Suprapubic skin (tissue), 4 donors: ENCODE measurements around the gene ATAD3B.

ENCODE experiments used
- CTCF ChIP-seq, 2 donors: fragments of 200-600 bp in 1 of 2; fragments of 450-650 bp in 1 of 2; sonication (generic) in 1 of 2; IDR thresholded peaks; one replicate each; pipeline ENCODE4 v1.5.1; 2016 to 2019; ENCODE audit warnings: antibody characterized with exemption in 2 of 2, mild to moderate bottlenecking in 1 of 2, moderate library complexity in 1 of 2
- EP300 ChIP-seq: sonication (generic); formaldehyde crosslinking; IDR thresholded peaks from one replicate; pipeline ENCODE4 v1.6.1; 2017; ENCODE audit warnings: antibody characterized with exemption
- POLR2A ChIP-seq, 2 donors: fragments of 450-650 bp; IDR thresholded peaks; one replicate each; pipeline ENCODE4 v1.6.1; 2017; ENCODE audit warnings: antibody characterized with exemption in 2 of 2, mild to moderate bottlenecking in 2 of 2, moderate library complexity in 2 of 2
- POLR2AphosphoS5 ChIP-seq, 3 donors: sonication (generic); formaldehyde crosslinking; IDR thresholded peaks; one replicate each; pipeline ENCODE4 v1.6.1; 2017; ENCODE audit warnings: antibody characterized with exemption in 3 of 3

- TF ChIP-seq CTCF (IDR thresholded peaks at IDR 0.05): no peak
- no peak for TF ChIP-seq EP300
- no peak for TF ChIP-seq POLR2A (IDR thresholded peaks at IDR 0.05)
- no peak for TF ChIP-seq POLR2AphosphoS5 (IDR thresholded peaks at IDR 0.05)
These were observed 22.3 kb upstream of the ATAD3B start, which contains the start of gene ATAD3C for GRCh38 chr1:1449099-1449739.
